Astrocyte (in vitro differentiated cells and primary cell): Measurements from ENCODE around the gene PCBP3. TPM values are rescaled to one million over a fixed set of nuclear protein-coding genes. Genes with fewer than 3 reads are reported as not detected.

Experiments
- DNase-seq: peaks from one replicate; pipeline ENCODE4 v3.0.0-alpha.2; 2010; ENCODE audit warnings: low read depth
- FAIRE-seq: peaks from 2 replicates; lab custom pipeline; 2011; peaks lifted over from hg19 to GRCh38; lab: Jason Lieb, UNC
- H2AFZ ChIP-seq: 2 replicates; pipeline ENCODE4 v1.6.0; 2012; ENCODE audit warnings: low read depth, low read length, inconsistent platforms
- H3K27ac ChIP-seq: 2 replicates; pipeline ENCODE4 v1.5.1; 2011; ENCODE audit warnings: low read depth, low read length, inconsistent platforms
- H3K27me3 ChIP-seq: 2 replicates; pipeline ENCODE4 v1.6.0; 2011; ENCODE audit warnings: low read length, inconsistent platforms; ENCODE audit not compliant: insufficient read depth
- H3K36me3 ChIP-seq: 2 replicates; pipeline ENCODE4 v1.5.1; 2011; ENCODE audit warnings: low read length, inconsistent platforms; ENCODE audit not compliant: insufficient read depth
- H3K4me1 ChIP-seq: 2 replicates; pipeline ENCODE4 v1.5.1; 2011; ENCODE audit warnings: low read length, inconsistent platforms; ENCODE audit not compliant: insufficient read depth
- H3K4me2 ChIP-seq: 2 replicates; pipeline ENCODE4 v1.6.0; 2012; ENCODE audit warnings: low read length, inconsistent platforms
- H3K4me3 ChIP-seq: 2 replicates; pipeline ENCODE4 v1.5.1; 2011; ENCODE audit warnings: low read depth, mild to moderate bottlenecking, low read length, inconsistent platforms; ENCODE audit not compliant: insufficient read depth
- H3K79me2 ChIP-seq: 2 replicates; pipeline ENCODE4 v1.6.0; 2012; ENCODE audit warnings: mild to moderate bottlenecking, low read length, inconsistent platforms; ENCODE audit not compliant: insufficient read depth
- H3K9ac ChIP-seq: 2 replicates; pipeline ENCODE4 v1.6.0; 2012; ENCODE audit warnings: mild to moderate bottlenecking, low read length, inconsistent platforms
- H3K9me3 ChIP-seq: 2 replicates; pipeline ENCODE4 v1.5.1; 2012; ENCODE audit warnings: low read depth, mild to moderate bottlenecking, low read length, inconsistent platforms; ENCODE audit not compliant: insufficient read depth
- H4K20me1 ChIP-seq: 2 replicates; pipeline ENCODE4 v1.6.0; 2012; ENCODE audit warnings: low read length, inconsistent platforms; ENCODE audit not compliant: insufficient read depth
- H3K27ac Mint-ChIP-seq: one replicate; pipeline ENCODE4 v1.8.0; 2021; ENCODE audit warnings: mild to moderate bottlenecking, mixed read lengths; ENCODE audit not compliant: unreplicated experiment
- H3K27me3 Mint-ChIP-seq: one replicate; pipeline ENCODE4 v1.8.0; 2021; ENCODE audit warnings: low read depth, mixed read lengths; ENCODE audit not compliant: unreplicated experiment
- H3K36me3 Mint-ChIP-seq: one replicate; pipeline ENCODE4 v1.8.0; 2021; ENCODE audit warnings: low read depth, mixed read lengths; ENCODE audit not compliant: unreplicated experiment
- H3K4me1 Mint-ChIP-seq: one replicate; pipeline ENCODE4 v1.8.0; 2021; ENCODE audit warnings: low read depth, mixed read lengths; ENCODE audit not compliant: unreplicated experiment
- H3K4me3 Mint-ChIP-seq: one replicate; pipeline ENCODE4 v1.8.0; 2021; ENCODE audit warnings: mild to moderate bottlenecking, moderate library complexity, mixed read lengths; ENCODE audit not compliant: unreplicated experiment
- H3K9me3 Mint-ChIP-seq: one replicate; pipeline ENCODE4 v1.8.0; 2021; ENCODE audit warnings: mild to moderate bottlenecking, mixed read lengths; ENCODE audit not compliant: unreplicated experiment
- EZH2 ChIP-seq: IDR thresholded peaks from 2 replicates; pipeline ENCODE4 v1.6.1; 2012; ENCODE audit warnings: mild to moderate bottlenecking, low read length, inconsistent platforms; ENCODE audit not compliant: insufficient read depth
- total RNA-seq: library from RNA; stranded (reverse); gene quantifications from 2 replicates; pipeline ENCODE4 v1.2.1, GENCODE V29; 2021
- TF ChIP-seq, protein P1 (sequence below): IDR thresholded peaks from 2 replicates; pipeline ENCODE4 v1.5.1; 2011; ENCODE audit warnings: low read depth, mild to moderate bottlenecking, inconsistent platforms, low read length, moderate library complexity; ENCODE audit not compliant: insufficient read depth

Gene PCBP3
- total RNA-seq, 1 donor from 2014 or later: 1.8 TPM

DNA sequence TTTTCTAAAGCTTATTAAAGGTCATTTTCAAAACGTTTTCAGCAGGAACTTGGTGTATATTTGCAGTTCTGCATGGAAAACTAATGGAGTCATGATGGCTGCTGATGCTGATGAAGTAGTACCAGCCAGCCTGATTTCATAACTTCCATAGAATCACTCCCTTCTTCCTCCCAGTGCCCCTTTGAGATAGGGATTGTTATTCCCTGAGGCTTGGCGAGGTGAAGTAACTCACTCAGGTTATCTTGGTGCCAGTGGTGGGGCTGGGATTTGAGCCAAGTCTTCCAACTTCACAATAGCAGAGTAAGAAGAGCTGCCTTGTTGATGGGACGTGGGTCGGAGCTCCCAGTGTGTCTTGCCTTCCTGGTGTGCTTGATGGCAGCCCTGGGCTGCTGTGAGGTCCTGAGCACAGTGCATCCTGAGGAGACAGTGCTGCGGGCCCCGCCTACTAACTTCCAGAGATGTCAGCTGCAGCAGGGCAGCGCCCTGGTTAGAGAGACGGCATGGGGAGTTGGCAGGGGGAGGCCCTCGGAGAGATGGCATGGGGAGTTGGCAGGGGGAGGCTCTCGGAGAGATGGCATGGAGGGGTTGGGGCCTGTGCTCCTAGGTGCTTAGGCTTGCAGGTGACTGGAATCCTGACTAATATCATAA is 92.6 kb downstream of the PCBP3 start:
- H3K4me1 ChIP-seq: no peaks in the 10 kb centered on the region
- H3K4me3 ChIP-seq: no peak overlapping the region
- H3K9me3 ChIP-seq: no peaks in the 10 kb centered on the region
- no peaks in the 10 kb centered on the region for H3K79me2 ChIP-seq
- no peaks in the 10 kb centered on the region for H3K27me3 ChIP-seq
- no peak overlapping the region for H3K4me3 Mint-ChIP-seq
- H3K9ac ChIP-seq: no peak overlapping the region
- no peak overlapping the region for H2AFZ ChIP-seq
- peaks cover 3% of the 10 kb centered on the region for H4K20me1 ChIP-seq
- no peak for DNase-seq
- no peak overlapping the region for H3K27ac Mint-ChIP-seq
- TF ChIP-seq EZH2: no peak
- TF ChIP-seq, protein P1, sequence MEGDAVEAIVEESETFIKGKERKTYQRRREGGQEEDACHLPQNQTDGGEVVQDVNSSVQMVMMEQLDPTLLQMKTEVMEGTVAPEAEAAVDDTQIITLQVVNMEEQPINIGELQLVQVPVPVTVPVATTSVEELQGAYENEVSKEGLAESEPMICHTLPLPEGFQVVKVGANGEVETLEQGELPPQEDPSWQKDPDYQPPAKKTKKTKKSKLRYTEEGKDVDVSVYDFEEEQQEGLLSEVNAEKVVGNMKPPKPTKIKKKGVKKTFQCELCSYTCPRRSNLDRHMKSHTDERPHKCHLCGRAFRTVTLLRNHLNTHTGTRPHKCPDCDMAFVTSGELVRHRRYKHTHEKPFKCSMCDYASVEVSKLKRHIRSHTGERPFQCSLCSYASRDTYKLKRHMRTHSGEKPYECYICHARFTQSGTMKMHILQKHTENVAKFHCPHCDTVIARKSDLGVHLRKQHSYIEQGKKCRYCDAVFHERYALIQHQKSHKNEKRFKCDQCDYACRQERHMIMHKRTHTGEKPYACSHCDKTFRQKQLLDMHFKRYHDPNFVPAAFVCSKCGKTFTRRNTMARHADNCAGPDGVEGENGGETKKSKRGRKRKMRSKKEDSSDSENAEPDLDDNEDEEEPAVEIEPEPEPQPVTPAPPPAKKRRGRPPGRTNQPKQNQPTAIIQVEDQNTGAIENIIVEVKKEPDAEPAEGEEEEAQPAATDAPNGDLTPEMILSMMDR: no peak
- H3K27ac ChIP-seq: no peak overlapping the region
- FAIRE-seq: no peak
- H3K36me3 ChIP-seq: no peaks in the 10 kb centered on the region
- H3K36me3 Mint-ChIP-seq: peaks cover 3% of the 10 kb centered on the region
- peaks cover 1% of the 10 kb centered on the region for H3K9me3 Mint-ChIP-seq
- no peaks in the 10 kb centered on the region for H3K4me1 Mint-ChIP-seq
- peaks cover 20% of the 10 kb centered on the region for H3K27me3 Mint-ChIP-seq
- no peak overlapping the region for H3K4me2 ChIP-seq

DNA sequence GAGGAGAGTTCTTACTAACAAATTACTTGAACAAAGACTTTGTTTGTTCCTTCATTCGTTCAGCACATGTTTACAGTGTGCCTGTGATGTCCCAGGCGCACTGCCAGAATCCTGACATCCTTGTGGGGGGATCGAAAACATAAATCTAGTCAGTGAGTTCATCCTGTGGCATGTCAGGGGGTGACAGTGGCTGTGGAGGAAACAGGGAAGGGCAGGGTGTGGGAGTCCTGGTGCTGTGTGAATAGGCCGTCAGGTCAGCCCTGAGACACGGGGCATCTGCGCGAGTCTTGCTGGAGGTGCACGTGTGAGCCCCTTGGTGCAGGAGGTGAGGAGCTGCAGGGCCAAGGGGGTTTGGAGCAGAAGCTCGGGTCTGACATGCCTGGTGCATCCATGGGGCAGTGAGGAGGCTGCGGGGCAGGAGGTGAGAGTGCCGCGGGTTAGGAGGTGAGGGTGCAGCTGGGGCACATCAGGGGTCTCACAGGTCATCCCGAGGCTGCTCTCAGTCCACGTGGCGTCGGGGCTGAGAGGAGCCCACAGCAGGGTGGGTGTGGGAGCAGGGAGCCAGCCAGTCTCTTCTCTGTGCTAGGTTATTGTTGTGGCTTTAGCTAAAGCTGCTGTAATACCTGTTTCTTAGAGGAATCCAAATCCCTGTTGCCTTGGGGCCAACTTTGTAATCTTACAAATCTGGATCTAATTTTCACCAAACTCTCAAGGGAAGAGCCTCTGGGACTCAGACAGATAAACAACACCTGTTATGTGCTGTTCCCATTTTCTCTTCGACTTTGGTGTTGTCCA is 93.4 kb downstream of the PCBP3 start:
- Mint-ChIP-seq H3K27ac (no peak overlapping the region), H3K4me1 (no peaks in the 10 kb centered on the region), H3K36me3 (peaks cover 3% of the 10 kb centered on the region), H3K4me3 (no peak overlapping the region), H3K9me3 (peaks cover 1% of the 10 kb centered on the region), H3K27me3 (peaks cover 20% of the 10 kb centered on the region)
- no peak overlapping the region for H3K4me3 ChIP-seq
- no peaks in the 10 kb centered on the region for H3K27me3 ChIP-seq
- peaks cover 3% of the 10 kb centered on the region for H4K20me1 ChIP-seq
- no peak overlapping the region for H3K9ac ChIP-seq
- no peaks in the 10 kb centered on the region for H3K79me2 ChIP-seq
- no peaks in the 10 kb centered on the region for H3K4me1 ChIP-seq
- H3K36me3 ChIP-seq: no peaks in the 10 kb centered on the region
- FAIRE-seq (no peak), DNase-seq (no peak)
- no peak overlapping the region for H3K27ac ChIP-seq
- H2AFZ ChIP-seq: no peak overlapping the region
- H3K9me3 ChIP-seq: no peaks in the 10 kb centered on the region
- TF ChIP-seq, protein P1: no peak
- no peak for TF ChIP-seq EZH2
- H3K4me2 ChIP-seq: no peak overlapping the region
